ENCODE measurements around the gene ANKS1B.

Gene ANKS1B

DNA sequence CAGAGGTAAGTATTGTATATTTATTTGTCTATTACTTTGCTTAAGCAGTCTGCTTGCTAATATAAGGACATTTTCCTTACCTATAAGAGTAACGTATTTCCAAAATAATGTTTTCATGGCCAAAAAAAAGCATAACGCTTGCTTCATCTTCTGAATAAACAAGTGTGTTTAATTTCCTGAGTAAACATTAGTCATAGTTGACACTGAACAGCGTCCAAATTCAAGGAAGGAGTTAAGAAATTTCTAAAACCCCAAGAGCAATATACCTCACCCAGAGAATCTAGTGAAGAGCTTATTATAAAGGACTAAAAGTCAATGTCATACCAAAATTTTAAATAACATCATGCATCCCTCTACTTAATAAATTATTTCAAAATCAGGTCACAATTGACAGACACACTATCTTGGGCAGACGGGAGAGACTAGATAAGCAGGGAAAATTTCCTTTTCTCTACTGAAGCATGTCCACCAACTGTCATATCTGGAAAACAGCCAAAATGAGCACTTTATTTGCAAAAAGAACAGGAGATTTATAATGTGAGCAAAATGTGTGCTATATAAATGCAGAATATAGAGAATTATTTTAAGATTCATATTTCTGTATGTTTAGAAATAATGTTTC is 25.1 kb downstream of the ANKS1B start:
- DNase-seq, result no peak

DNA sequence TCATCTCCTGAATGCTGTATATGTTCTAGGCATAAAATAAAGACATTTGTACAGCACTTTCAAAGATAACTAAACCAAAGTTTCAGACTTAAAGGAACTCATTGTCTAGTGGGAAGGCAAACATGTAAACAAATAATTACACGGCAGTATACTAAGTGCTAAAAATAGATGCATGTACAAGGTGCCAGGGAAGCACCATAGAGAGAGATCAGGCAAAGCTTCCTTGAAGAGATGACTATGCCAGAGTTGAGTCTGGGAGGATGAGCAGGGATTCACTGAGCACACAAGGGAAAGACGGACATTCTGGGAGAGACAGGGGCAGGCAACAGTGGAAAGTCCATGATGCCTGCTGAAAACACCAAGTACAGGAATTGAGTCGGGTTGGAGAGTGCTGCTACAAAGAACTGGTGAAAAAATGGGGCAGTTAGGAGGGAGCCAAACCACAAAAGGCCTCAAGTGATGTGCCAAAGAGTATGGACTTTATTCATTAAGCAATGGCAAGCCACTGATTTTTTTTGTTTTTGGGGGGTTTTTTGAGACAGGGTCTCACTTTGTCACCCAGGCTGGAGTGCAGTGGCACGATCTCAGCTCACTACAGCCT is 26.8 kb downstream of the ANKS1B start:
- DNase-seq, result no peak

DNA sequence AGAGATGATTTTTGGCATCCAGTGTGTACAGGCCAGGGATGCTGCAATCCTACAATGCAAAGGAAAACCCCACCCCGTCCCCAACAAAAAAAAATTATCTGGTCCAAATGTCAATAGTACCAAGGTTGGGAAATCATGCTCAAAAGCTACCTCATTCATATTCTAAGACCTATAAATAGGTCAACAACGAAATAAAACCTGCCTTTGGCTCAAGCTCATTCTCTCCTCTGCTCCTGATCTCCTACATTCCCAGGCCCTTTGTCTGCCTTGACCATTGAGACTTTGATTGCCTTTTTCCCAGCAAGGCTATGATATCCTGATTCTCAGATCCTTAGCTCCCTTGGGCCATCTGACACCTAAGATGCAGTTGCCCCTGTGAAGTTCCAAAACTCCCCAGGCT is 30.0 kb downstream of the ANKS1B start:
- DNase-seq, result no peak

DNA sequence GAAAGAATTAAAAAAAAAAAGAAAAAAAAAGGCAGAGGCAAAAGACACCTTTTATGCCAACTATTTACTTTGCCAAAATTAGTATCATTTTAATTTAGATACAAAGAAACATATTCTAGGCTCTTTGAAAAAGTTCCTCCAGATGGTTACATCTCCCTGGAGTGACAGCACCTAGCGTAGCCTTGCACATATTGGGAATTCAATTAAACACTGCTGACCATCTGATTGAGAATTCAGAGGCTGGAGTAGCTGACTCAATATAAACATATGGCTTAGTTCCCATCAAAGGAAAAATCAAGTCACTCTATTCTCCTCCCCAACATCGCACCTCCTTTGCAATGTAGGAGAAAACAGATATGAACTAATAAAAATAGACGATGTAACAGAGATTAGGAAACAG is 36.4 kb downstream of the ANKS1B start:
- DNase-seq, result no peak

GRCh38 chr12:99946131-99946530 is 38.6 kb downstream of the ANKS1B start:
- no peak for DNase-seq

GRCh38 chr12:99935608-99936007 is 49.1 kb downstream of the ANKS1B start:
- no peak for DNase-seq

GRCh38 chr12:99926511-99927169 is 58.1 kb downstream of the ANKS1B start:
- DNase-seq, result no peak

- DNase-seq, result no peak
Measured at GRCh38 chr12:99920353-99920960, 64.3 kb downstream of the ANKS1B start.

DNA sequence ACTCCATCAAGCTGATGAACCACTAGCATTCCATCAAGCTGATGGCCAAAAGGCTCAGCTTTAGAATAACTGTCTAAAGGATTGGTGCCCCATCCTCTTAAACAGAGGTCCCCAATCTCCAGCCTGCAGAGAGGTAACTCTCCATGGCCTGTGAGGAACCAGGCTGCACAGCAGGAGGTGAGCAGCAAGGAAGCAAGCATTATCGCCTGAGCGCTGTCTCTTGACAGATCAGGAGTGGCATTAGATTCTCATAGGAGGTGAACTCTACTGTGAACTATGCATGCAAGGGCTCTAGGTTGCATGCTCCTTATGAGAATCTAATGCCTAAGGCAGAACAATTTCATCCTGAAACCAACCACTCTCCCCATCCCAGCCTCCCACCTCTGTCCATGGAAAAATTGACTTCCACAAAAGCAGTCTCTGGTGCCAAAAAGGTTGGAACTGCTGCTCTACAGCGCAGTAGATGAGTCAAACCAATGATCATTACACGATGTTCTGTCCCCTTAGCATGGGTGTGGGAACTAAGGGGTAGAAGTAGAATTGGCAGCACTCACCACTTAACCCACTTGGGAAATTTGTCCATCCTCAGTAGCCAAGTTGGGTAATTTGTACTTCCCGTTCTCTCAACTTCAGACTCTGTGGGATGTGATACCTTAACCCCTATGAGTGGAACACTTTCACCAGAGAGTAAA is 66.9 kb downstream of the ANKS1B start:
- DNase-seq, result no peak

DNA sequence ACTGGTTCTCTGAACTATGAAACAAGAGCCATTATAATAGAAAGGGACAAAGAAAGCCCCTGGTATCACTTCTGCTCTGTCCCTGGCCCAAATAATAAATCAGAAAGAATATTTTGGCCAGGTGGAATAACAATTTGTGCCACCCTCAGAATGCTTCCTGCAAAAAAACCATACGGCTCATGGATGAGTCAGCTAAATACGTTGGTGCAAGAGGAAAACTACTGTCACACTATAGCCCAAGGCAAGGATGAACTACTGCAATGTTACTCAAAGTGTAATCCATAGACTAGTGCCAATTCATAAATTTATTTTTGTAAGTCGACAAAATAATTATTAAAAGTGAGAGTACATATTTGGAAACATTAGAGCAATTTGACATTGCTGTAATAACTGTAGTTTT is 68.2 kb downstream of the ANKS1B start:
- DNase-seq, result no peak

GRCh38 chr12:99915251-99916082 is 69.3 kb downstream of the ANKS1B start:
- DNase-seq, result no peak

GRCh38 chr12:99914206-99914605 is 70.5 kb downstream of the ANKS1B start:
- no peak for DNase-seq

- DNase-seq, result no peak
Measured at GRCh38 chr12:99911967-99912366, 72.8 kb downstream of the ANKS1B start.

- no peak for DNase-seq
Measured at GRCh38 chr12:99911081-99911480, 73.7 kb downstream of the ANKS1B start.

- DNase-seq, result no peak
Measured at GRCh38 chr12:99910342-99910741, 74.4 kb downstream of the ANKS1B start.

DNA sequence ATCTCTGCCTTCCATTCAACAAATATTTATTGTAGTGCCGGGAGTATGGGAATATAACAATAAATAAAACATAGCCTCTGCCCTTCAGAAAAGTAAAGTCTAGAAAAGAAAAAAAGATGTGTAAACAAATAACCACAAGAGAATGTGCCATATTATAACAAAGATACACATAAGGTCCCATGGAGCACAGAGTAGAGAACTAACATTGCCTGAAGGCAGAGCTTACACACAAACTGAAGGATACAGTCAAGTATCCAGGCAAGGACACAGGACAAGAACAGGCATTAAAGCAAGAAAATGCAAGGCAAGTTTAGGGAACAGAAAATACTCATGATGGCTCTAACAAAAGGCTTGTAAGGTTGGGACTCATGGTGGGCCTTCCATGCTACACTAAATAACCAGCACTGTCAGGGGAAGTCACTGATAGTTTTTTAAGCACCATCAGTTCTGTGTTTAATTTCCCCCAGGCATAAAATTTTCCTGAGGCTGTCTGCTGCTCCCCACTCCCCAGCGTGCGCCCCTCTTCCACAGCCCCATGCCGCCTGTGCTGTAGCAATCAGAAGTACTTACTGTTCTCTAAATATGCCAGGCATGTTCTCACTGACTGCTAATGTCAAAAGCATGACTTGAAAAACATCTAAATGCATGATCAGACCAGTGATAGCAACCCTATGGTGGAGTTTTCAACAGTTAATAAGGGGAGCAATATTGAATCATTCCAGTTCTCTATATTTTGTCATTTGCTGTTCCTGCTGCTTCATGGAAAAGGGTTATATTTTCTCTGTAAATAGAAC is 77.8 kb downstream of the ANKS1B start:
- no peak for DNase-seq

DNA sequence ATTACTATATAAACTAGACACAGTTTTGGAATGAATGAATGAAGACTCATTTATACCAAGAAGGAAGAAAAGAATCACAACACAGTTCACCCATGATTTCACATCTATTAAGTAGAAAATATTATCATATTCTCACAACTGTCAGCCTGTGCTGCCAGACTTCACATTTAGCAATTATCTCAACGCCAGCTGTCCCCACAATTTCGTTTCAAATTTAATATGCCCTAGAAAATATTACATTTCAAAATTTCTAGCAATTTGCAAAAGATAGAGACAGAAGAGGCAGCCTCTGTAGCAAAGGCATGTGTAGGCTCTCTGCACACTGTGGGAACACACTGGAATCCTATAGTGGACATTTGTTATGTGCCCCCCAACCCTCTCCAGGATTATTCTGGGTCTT is 83.6 kb downstream of the ANKS1B start:
- no peak for DNase-seq

DNA sequence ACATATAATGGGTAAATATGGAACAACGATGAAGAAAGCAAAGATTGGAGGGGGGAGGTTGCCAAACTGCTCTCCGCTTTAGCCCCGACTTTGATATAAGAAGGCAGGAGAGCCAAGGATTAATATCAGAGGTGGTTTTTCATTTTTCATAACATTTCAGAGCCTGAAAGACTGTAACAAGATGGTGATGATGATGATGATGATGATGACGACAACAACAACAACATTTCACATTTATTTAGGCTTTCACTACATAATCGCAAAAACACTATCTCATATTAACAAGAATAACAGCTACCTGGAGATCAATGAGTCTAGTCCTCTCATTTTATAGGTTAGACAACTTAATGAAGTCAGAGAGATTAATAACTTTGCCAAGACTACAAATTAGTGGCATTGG is 86.1 kb downstream of the ANKS1B start:
- no peak for DNase-seq

DNA sequence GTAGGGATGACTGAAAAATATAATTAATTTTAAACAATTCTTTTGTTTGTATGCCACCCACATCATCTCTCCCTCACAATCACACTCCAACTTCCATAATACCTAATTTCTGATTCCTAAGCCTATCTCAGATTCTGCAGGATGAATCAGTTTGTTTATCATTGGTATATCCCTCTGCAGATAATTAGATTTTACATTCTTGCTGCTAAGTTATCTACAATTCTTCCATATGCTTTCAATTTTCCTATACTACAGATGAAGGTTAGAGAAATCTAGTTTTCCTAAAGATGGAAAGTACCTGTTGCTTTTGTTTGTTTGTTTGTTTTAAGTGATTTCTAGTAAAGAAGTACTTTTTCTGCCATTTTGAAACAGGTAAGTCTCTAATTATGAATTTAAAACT is 105.3 kb downstream of the ANKS1B start:
- DNase-seq, result no peak

GRCh38 chr12:99875081-99875480 is 109.7 kb downstream of the ANKS1B start:
- no peak for DNase-seq

DNA sequence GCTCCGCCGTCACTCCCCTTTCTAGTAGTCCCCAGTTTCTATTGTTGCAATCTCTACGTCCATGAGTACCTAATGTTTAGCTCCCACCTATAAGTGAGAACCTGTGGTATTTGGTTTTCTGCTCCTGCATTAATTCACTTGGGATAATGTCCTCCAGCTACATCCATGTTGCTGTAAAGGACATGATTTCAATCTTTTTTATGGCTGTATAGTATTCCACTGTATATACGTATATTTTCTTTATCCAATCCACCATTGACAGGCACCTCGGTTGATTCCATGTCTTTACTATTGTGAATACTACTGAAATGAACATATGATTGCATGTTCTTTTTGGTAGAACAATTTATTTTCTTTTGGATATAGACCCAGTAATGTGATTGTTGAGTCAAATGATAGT is 114.7 kb downstream of the ANKS1B start:
- DNase-seq, result no peak

DNA sequence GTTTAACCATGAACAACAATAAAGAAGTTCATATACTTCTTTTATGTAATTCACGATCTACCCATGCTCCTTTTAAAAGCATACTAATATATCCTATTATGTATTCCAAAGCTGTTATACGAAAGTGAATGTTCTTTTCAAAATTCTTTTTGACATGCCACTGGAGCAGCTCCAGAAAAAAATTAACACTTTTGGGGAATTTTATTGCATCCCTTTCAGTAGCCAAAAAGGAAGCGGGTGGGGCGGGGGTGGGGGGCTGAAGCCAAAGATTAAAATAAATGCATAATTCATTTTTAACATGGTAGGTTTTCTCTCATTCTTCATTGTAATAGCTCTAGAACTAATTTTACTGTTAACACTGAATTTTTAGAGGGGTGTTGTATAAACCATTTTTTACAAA is 123.0 kb downstream of the ANKS1B start:
- no peak for DNase-seq
